GM19035 (cell line): ENCODE results near the gene FZD7.

Experiments
- ATAC-seq: cut with Tn5 transposase; IDR thresholded peaks from one replicate; pipeline ENCODE4 v1.9.1; 2021; ENCODE audit not compliant: unreplicated experiment

Gene FZD7

GRCh38 chr2:202033317-202034248 is at the start of gene FZD7:
TSS of gene FZD7 (plus strand) at chr2:202033855. CDS start at chr2:202034648, 793 bp downstream.
- peak; percentile 74 for ATAC-seq

GRCh38 chr2:201984333-201984732 is 49.3 kb upstream of the FZD7 start:
- ATAC-seq, result no peak

GRCh38 chr2:201984800-201985525 is 48.7 kb upstream of the FZD7 start:
- no peak for ATAC-seq

- no peak for ATAC-seq
Measured at GRCh38 chr2:201985728-201986462, 47.8 kb upstream of the FZD7 start.

- ATAC-seq, result no peak
Measured at GRCh38 chr2:201986463-201986735, 47.3 kb upstream of the FZD7 start.

GRCh38 chr2:201987426-201987825 is 46.2 kb upstream of the FZD7 start:
- ATAC-seq, result no peak

- no peak for ATAC-seq
Measured at GRCh38 chr2:201990069-201990468, 43.6 kb upstream of the FZD7 start.

GRCh38 chr2:201992960-201993359 is 40.7 kb upstream of the FZD7 start:
- ATAC-seq, result no peak

- ATAC-seq, result no peak
Measured at GRCh38 chr2:201994973-201995638, 38.5 kb upstream of the FZD7 start.

GRCh38 chr2:201996006-201996405 is 37.6 kb upstream of the FZD7 start:
- no peak for ATAC-seq

GRCh38 chr2:201996679-201997314 is 36.9 kb upstream of the FZD7 start:
- no peak for ATAC-seq

GRCh38 chr2:201999279-201999678 is 34.4 kb upstream of the FZD7 start:
- ATAC-seq, result no peak

- no peak for ATAC-seq
Measured at GRCh38 chr2:202001826-202002225, 31.8 kb upstream of the FZD7 start.

- no peak for ATAC-seq
Measured at GRCh38 chr2:202002381-202002780, 31.3 kb upstream of the FZD7 start.

GRCh38 chr2:202005272-202005887 is 28.3 kb upstream of the FZD7 start:
- ATAC-seq, result no peak

- no peak for ATAC-seq
Measured at GRCh38 chr2:202006301-202006700, 27.4 kb upstream of the FZD7 start.

GRCh38 chr2:202007015-202007982 is 26.4 kb upstream of the FZD7 start:
- ATAC-seq, result no peak

GRCh38 chr2:202007983-202008354 is 25.7 kb upstream of the FZD7 start:
- no peak for ATAC-seq

GRCh38 chr2:202009019-202009481 is 24.6 kb upstream of the FZD7 start:
- no peak for ATAC-seq
